Neural progenitor cell (in vitro differentiated cells): ENCODE measurements around the gene SPTA1. TPM values are rescaled to one million over a fixed set of nuclear protein-coding genes. Genes with fewer than 3 reads are reported as not detected.

Experiments
- DNase-seq: peaks from one replicate; pipeline ENCODE4 v3.0.0-alpha.2; 2016; ENCODE audit warnings: low spot score
- H2AFZ ChIP-seq: fragments of 200-600 bp; sonication (generic); replicated peaks from 2 replicates; pipeline ENCODE4 v1.6.1; 2016; ENCODE audit warnings: antibody characterized with exemption
- H3F3A ChIP-seq: fragments of 200-600 bp; sonication (generic); 2 replicates; pipeline ENCODE4 v1.6.1; 2016; ENCODE audit warnings: antibody characterized with exemption, low read depth
- H3K27ac ChIP-seq: fragments of 200-600 bp; sonication (generic); 2 replicates; pipeline ENCODE4 v1.5.1; 2016; ENCODE audit warnings: mild to moderate bottlenecking
- H3K27me3 ChIP-seq: fragments of 200-600 bp; sonication (generic); 2 replicates; pipeline ENCODE4 v1.6.1; 2016; ENCODE audit warnings: mild to moderate bottlenecking, moderate library complexity
- H3K36me3 ChIP-seq: fragments of 200-600 bp; sonication (generic); 2 replicates; pipeline ENCODE4 v1.5.1; 2016
- H3K4me1 ChIP-seq: fragments of 200-600 bp; sonication (generic); 2 replicates; pipeline ENCODE4 v1.6.1; 2016; ENCODE audit warnings: mixed run types
- H3K4me2 ChIP-seq: fragments of 200-600 bp; sonication (generic); 2 replicates; pipeline ENCODE4 v1.6.1; 2016
- H3K4me3 ChIP-seq: fragments of 200-600 bp; sonication (generic); 2 replicates; pipeline ENCODE4 v1.5.1; 2016
- H3K79me2 ChIP-seq: fragments of 200-600 bp; sonication (generic); 2 replicates; pipeline ENCODE4 v1.6.1; 2016; ENCODE audit warnings: low read depth
- H3K9ac ChIP-seq: fragments of 200-600 bp; sonication (generic); 2 replicates; pipeline ENCODE4 v1.6.1; 2016
- H3K9me3 ChIP-seq: fragments of 200-600 bp; sonication (generic); 2 replicates; pipeline ENCODE4 v1.5.1; 2016; ENCODE audit warnings: low read depth
- H4K20me1 ChIP-seq: fragments of 200-600 bp; sonication (generic); 2 replicates; pipeline ENCODE4 v1.6.1; 2016; ENCODE audit warnings: low read depth
- H3K27ac Mint-ChIP-seq: 3 replicates; pipeline ENCODE4 v1.8.0; 2021; ENCODE audit warnings: mixed read lengths
- H3K27me3 Mint-ChIP-seq: 2 replicates; pipeline ENCODE4 v1.8.0; 2022; ENCODE audit warnings: low read depth, mild to moderate bottlenecking, inconsistent platforms, moderate library complexity, mixed read lengths; ENCODE audit not compliant: insufficient read depth
- H3K36me3 Mint-ChIP-seq: 3 replicates; pipeline ENCODE4 v1.8.0; 2021; ENCODE audit warnings: mixed read lengths
- H3K4me1 Mint-ChIP-seq: 3 replicates; pipeline ENCODE4 v1.8.0; 2021; ENCODE audit warnings: mixed read lengths
- H3K4me3 Mint-ChIP-seq: 3 replicates; pipeline ENCODE4 v1.8.0; 2021; ENCODE audit warnings: mild to moderate bottlenecking, moderate library complexity, mixed read lengths
- H3K9me3 Mint-ChIP-seq: 3 replicates; pipeline ENCODE4 v1.8.0; 2020; ENCODE audit warnings: mixed read lengths
- EZH2 ChIP-seq: fragments of 200-600 bp; sonication (generic); IDR thresholded peaks from 2 replicates; pipeline ENCODE4 v1.6.1; 2017; ENCODE audit warnings: antibody characterized with exemption, mild to moderate bottlenecking, moderate library complexity
- EZH2phosphoT487 ChIP-seq: fragments of 200-600 bp; sonication (generic); IDR thresholded peaks from 2 replicates; pipeline ENCODE4 v1.6.1; 2017; ENCODE audit warnings: antibody characterized with exemption
- total RNA-seq: library from RNA; depleted of rRNA; stranded (reverse); fragments of >200 nt; gene quantifications from 2 replicates; pipeline ENCODE4 v1.2.3, GENCODE V29; 2015; ENCODE audit warnings: low replicate concordance
- TF ChIP-seq, protein P1 (sequence below): fragments of 200-600 bp; sonication (generic); IDR thresholded peaks from 2 replicates; pipeline ENCODE4 v1.5.1; 2017; ENCODE audit warnings: antibody characterized with exemption, mild to moderate bottlenecking

SPTA1 gene
- total RNA-seq, 1 donor from 2014 or later, result not detected

GRCh38 chr1:158646465-158646864 is 40.0 kb downstream of the SPTA1 start:
- Mint-ChIP-seq H3K9me3 (no peaks in the 10 kb centered on the region), H3K36me3 (no peaks in the 10 kb centered on the region), H3K27me3 (peaks cover 3% of the 10 kb centered on the region), H3K4me3 (no peak overlapping the region), H3K4me1 (no peaks in the 10 kb centered on the region), H3K27ac (no peak overlapping the region)
- H3K4me1 ChIP-seq, result no peaks in the 10 kb centered on the region
- H3K27me3 ChIP-seq, result no peaks in the 10 kb centered on the region
- H3K9me3 ChIP-seq, result no peaks in the 10 kb centered on the region
- H3K27ac ChIP-seq, result no peak overlapping the region
- no peak overlapping the region for H3K4me3 ChIP-seq
- no peak overlapping the region for H3K4me2 ChIP-seq
- TF ChIP-seq, protein P1, sequence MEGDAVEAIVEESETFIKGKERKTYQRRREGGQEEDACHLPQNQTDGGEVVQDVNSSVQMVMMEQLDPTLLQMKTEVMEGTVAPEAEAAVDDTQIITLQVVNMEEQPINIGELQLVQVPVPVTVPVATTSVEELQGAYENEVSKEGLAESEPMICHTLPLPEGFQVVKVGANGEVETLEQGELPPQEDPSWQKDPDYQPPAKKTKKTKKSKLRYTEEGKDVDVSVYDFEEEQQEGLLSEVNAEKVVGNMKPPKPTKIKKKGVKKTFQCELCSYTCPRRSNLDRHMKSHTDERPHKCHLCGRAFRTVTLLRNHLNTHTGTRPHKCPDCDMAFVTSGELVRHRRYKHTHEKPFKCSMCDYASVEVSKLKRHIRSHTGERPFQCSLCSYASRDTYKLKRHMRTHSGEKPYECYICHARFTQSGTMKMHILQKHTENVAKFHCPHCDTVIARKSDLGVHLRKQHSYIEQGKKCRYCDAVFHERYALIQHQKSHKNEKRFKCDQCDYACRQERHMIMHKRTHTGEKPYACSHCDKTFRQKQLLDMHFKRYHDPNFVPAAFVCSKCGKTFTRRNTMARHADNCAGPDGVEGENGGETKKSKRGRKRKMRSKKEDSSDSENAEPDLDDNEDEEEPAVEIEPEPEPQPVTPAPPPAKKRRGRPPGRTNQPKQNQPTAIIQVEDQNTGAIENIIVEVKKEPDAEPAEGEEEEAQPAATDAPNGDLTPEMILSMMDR, result no peak
- TF ChIP-seq EZH2phosphoT487 (no peak), EZH2 (no peak)
- no peak overlapping the region for H3K9ac ChIP-seq
- DNase-seq, result no peak
- H4K20me1 ChIP-seq, result no peaks in the 10 kb centered on the region
- H3K79me2 ChIP-seq, result no peaks in the 10 kb centered on the region
- H3F3A ChIP-seq, result no peaks in the 10 kb centered on the region
- no peaks in the 10 kb centered on the region for H3K36me3 ChIP-seq
- no peak overlapping the region for H2AFZ ChIP-seq

DNA sequence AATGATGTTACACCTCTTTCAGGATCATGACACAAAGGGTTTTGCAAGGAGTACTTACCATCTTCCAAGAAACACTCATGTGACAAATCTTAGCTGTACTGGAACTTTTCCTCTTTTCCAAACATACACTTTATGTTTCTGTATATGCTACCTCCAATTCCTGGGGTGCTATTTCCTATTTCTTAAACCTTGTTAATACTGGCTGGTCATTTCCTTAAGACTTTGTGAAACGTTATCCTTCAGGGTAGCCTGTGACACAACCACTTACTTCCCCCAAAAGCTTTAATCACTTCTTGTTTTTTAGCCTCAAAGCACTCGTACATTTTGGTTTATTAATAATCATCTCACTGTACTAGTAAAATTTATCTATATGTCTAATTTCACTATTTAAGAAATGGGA is 42.1 kb downstream of the SPTA1 start:
- no peak for TF ChIP-seq EZH2
- TF ChIP-seq EZH2phosphoT487, result no peak
- TF ChIP-seq, protein P1, result no peak
- DNase-seq, result no peak
- no peak overlapping the region for H3K4me3 Mint-ChIP-seq
- Histone ChIP-seq H3F3A (no peaks in the 10 kb centered on the region), H3K4me1 (no peaks in the 10 kb centered on the region), H3K36me3 (no peaks in the 10 kb centered on the region), H2AFZ (no peak overlapping the region), H3K4me2 (no peak overlapping the region), H3K4me3 (no peak overlapping the region), H3K27ac (no peak overlapping the region), H3K9ac (no peak overlapping the region), H3K79me2 (no peaks in the 10 kb centered on the region), H4K20me1 (no peaks in the 10 kb centered on the region), H3K27me3 (no peaks in the 10 kb centered on the region), H3K9me3 (no peaks in the 10 kb centered on the region)
- H3K4me1 Mint-ChIP-seq, result no peaks in the 10 kb centered on the region
- no peaks in the 10 kb centered on the region for H3K36me3 Mint-ChIP-seq
- peaks cover 3% of the 10 kb centered on the region for H3K27me3 Mint-ChIP-seq
- H3K9me3 Mint-ChIP-seq, result no peaks in the 10 kb centered on the region
- no peak overlapping the region for H3K27ac Mint-ChIP-seq

- no peak for DNase-seq
- no peaks in the 10 kb centered on the region for H3K36me3 Mint-ChIP-seq
- no peak overlapping the region for H3K4me3 ChIP-seq
These were observed 47.6 kb downstream of the SPTA1 start for GRCh38 chr1:158638904-158639303.

More at GRCh38 chr1:158638904-158639303, 47.6 kb downstream of the SPTA1 start:
- Histone ChIP-seq H3K27me3 (no peaks in the 10 kb centered on the region), H3K36me3 (no peaks in the 10 kb centered on the region), H4K20me1 (no peaks in the 10 kb centered on the region), H3K4me2 (no peak overlapping the region), H3K27ac (no peak overlapping the region), H3F3A (no peaks in the 10 kb centered on the region), H2AFZ (no peak overlapping the region), H3K9ac (no peak overlapping the region), H3K9me3 (no peaks in the 10 kb centered on the region), H3K4me1 (no peaks in the 10 kb centered on the region), H3K79me2 (no peaks in the 10 kb centered on the region)
- no peaks in the 10 kb centered on the region for H3K27me3 Mint-ChIP-seq
- TF ChIP-seq, protein P1, result no peak
- TF ChIP-seq EZH2phosphoT487 (no peak), EZH2 (no peak)
- no peaks in the 10 kb centered on the region for H3K4me1 Mint-ChIP-seq
- no peak overlapping the region for H3K4me3 Mint-ChIP-seq
- H3K9me3 Mint-ChIP-seq, result no peaks in the 10 kb centered on the region
- H3K27ac Mint-ChIP-seq, result no peak overlapping the region
